SK-N-MC (cell line): ENCODE measurements around the gene ADAM10.

Experiments
- EZH2 ChIP-seq: fragments of 200-600 bp; sonication (generic); IDR thresholded peaks from one replicate; pipeline ENCODE4 v1.6.1; 2017; ENCODE audit warnings: antibody characterized with exemption
- POLR2AphosphoS5 ChIP-seq: IDR thresholded peaks from 2 replicates; pipeline ENCODE4 v1.6.1; 2012; ENCODE audit warnings: mild to moderate bottlenecking, low read depth, low read length, borderline replicate concordance

DNA sequence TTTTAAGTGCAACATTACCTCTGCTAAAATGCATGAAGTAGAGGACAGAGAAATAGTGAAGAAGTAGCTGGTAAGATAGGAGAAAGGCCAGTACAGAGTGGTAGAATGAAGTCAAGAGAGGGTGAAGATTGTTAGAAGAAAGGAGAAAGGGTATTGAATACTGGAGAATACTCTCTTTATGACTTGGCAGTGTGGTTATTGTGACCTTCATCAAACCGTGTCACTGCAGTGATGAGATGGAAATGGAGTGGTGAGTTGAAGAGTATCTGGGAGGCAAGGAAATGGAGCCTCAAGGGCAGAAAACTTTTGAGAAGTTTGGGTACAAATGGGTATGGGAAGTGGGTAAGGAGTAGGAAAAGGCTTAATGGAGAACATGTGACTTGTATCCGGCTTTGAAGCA is 46.3 kb upstream of the ADAM10 start:
- TF ChIP-seq POLR2AphosphoS5 (no peak), EZH2 (no peak)
